CD14-positive monocyte (primary cell): Measurements from ENCODE around the gene KSR2. TPM values are rescaled to one million over a fixed set of nuclear protein-coding genes. Genes with fewer than 3 reads are reported as not detected.

ENCODE experiments used
- DNase-seq, 3 donors: peaks; one replicate each; pipeline ENCODE4 v3.0.0-alpha.2; 2011 to 2022
- H2AFZ ChIP-seq: 2 replicates; pipeline ENCODE4 v1.6.0; 2012; ENCODE audit warnings: mild to moderate bottlenecking, low read depth, low read length, inconsistent platforms; ENCODE audit not compliant: insufficient read depth, poor library complexity, severe bottlenecking
- H3K27ac ChIP-seq, 2 donors: 1 replicate in 1 of 2; 2 replicates in 1 of 2; pipeline ENCODE4 v1.5.1; 2012 to 2013; ENCODE audit warnings: low read length in 2 of 2, control low read depth in 1 of 2, inconsistent platforms in 1 of 2, low read depth in 1 of 2, mild to moderate bottlenecking in 1 of 2
- H3K27me3 ChIP-seq, 2 donors: one replicate each; pipeline versions ENCODE4 v1.6.0 to v1.6.1; 2011 to 2013; ENCODE audit warnings: low read length in 2 of 2; ENCODE audit not compliant: control insufficient read depth in 2 of 2, insufficient read depth in 2 of 2
- H3K36me3 ChIP-seq, 2 donors: replicated peaks in 1 of 2; 1 replicate in 1 of 2; 2 replicates in 1 of 2; pipeline versions ENCODE4 v1.5.1 to v1.6.1; 2012 to 2013; ENCODE audit warnings: low read length in 2 of 2, control low read depth in 1 of 2, inconsistent platforms in 1 of 2, mild to moderate bottlenecking in 1 of 2; ENCODE audit not compliant: insufficient read depth in 2 of 2, control insufficient read depth in 1 of 2
- H3K4me1 ChIP-seq, 2 donors: 1 replicate in 1 of 2; 2 replicates in 1 of 2; pipeline versions ENCODE4 v1.5.1 to v1.6.1; 2012 to 2013; ENCODE audit warnings: low read length in 2 of 2, control low read depth in 1 of 2, inconsistent platforms in 1 of 2, mild to moderate bottlenecking in 1 of 2, moderate library complexity in 1 of 2; ENCODE audit not compliant: insufficient read depth in 2 of 2, control insufficient read depth in 1 of 2
- H3K4me2 ChIP-seq: replicated peaks from 2 replicates; pipeline ENCODE3; 2012; ENCODE audit warnings: low read length, moderate library complexity, mild to moderate bottlenecking; ENCODE audit not compliant: poor library complexity, severe bottlenecking; ENCODE audit errors: extremely low read depth
- H3K4me3 ChIP-seq, 3 experiments: fragments of 200-600 bp in 1 of 3; sonication (generic) in 1 of 3; replicated peaks in 1 of 3; 1 replicate in 2 of 3; 2 replicates in 1 of 3; pipeline ENCODE4 v1.5.1; 2011 to 2013; ENCODE audit warnings: low read length in 3 of 3, mild to moderate bottlenecking in 3 of 3, control low read depth in 2 of 3, low read depth in 2 of 3, inconsistent platforms in 1 of 3, moderate library complexity in 1 of 3
- H3K79me2 ChIP-seq: 2 replicates; pipeline ENCODE4 v1.6.0; 2012; ENCODE audit warnings: mild to moderate bottlenecking, control low read depth, inconsistent platforms, low read length, moderate library complexity; ENCODE audit not compliant: insufficient read depth
- H3K9ac ChIP-seq: 2 replicates; pipeline ENCODE4 v1.6.0; 2017; ENCODE audit warnings: low read length, mild to moderate bottlenecking; ENCODE audit not compliant: insufficient read depth, poor library complexity, severe bottlenecking
- H3K9me3 ChIP-seq, 2 donors: replicated peaks in 1 of 2; 1 replicate in 1 of 2; 2 replicates in 1 of 2; pipeline versions ENCODE4 v1.5.1 to v1.6.1; 2012 to 2013; ENCODE audit warnings: low read length in 2 of 2, control low read depth in 1 of 2; ENCODE audit not compliant: control insufficient read depth in 1 of 2, insufficient read depth in 1 of 2
- H4K20me1 ChIP-seq: 2 replicates; pipeline ENCODE4 v1.6.0; 2012; ENCODE audit warnings: mild to moderate bottlenecking, low read length, control low read depth, moderate library complexity; ENCODE audit not compliant: insufficient read depth
- H3K27ac Mint-ChIP-seq, 7 donors: one replicate each; pipeline ENCODE4 v1.8.0; 2020; ENCODE audit warnings: mild to moderate bottlenecking in 7 of 7, mixed read lengths in 7 of 7, moderate library complexity in 6 of 7, inconsistent platforms in 2 of 7
- H3K27me3 Mint-ChIP-seq, 3 donors: one replicate each; pipeline ENCODE4 v1.8.0; 2021 to 2022; ENCODE audit warnings: low read depth in 3 of 3, mild to moderate bottlenecking in 3 of 3, mixed read lengths in 3 of 3, moderate library complexity in 3 of 3, inconsistent platforms in 1 of 3
- H3K36me3 Mint-ChIP-seq, 2 donors: one replicate each; pipeline ENCODE4 v1.8.0; 2020; ENCODE audit warnings: mixed read lengths in 2 of 2, inconsistent platforms in 1 of 2, mild to moderate bottlenecking in 1 of 2
- H3K4me1 Mint-ChIP-seq: one replicate; pipeline ENCODE4 v1.8.0; 2020; ENCODE audit warnings: mild to moderate bottlenecking, mixed read lengths
- H3K4me3 Mint-ChIP-seq, 2 donors: one replicate each; pipeline ENCODE4 v1.8.0; 2020; ENCODE audit warnings: mild to moderate bottlenecking in 2 of 2, mixed read lengths in 2 of 2, moderate library complexity in 1 of 2
- H3K9me3 Mint-ChIP-seq, 7 donors: one replicate each; pipeline ENCODE4 v1.8.0; 2020 to 2022; ENCODE audit warnings: mixed read lengths in 7 of 7, mild to moderate bottlenecking in 6 of 7, moderate library complexity in 6 of 7, inconsistent platforms in 2 of 7
- CTCF ChIP-seq: fragments of 200-600 bp; IDR thresholded peaks from one replicate; pipeline ENCODE4 v1.8.0; 2022; ENCODE audit warnings: antibody characterized with exemption, mild to moderate bottlenecking
- WGBS: methylation state at CpG from one replicate; pipeline ENCODE4 v1.1.5; 2013; ENCODE audit warnings: missing lambda C conversion rate; ENCODE audit not compliant: insufficient coverage; 5-methylcytosine and 5-hydroxymethylcytosine counted together
- intact Hi-C, 2 donors: fragments of 100-400 bp; cut with micrococcal nuclease; formaldehyde crosslinking; loops; one replicate each; pipeline versions ENCODE4 v1.15.0 to v1.15.1; 2023
- polyA plus RNA-seq, 3 donors: library from polyadenylated mRNA; depleted of rRNA in 1 of 3; unstranded in 2 of 3; stranded (reverse) in 1 of 3; fragments of 300-500 nt in 2 of 3; fragments of >200 nt in 1 of 3; fragmentation: Illumina TruSeq in 2 of 3; gene quantifications; 1 replicate in 2 of 3; 2 replicates in 1 of 3; pipeline ENCODE4 v1.2.3, GENCODE V29; 2012 to 2021

The KSR2 gene
- polyA plus RNA-seq, 3 donors: not detected

GRCh38 chr12:117489671-117490070 is 479.1 kb downstream of the KSR2 start:
- no peak overlapping the region for H3K4me3 Mint-ChIP-seq
- no peaks in the 10 kb centered on the region for H3K4me1 Mint-ChIP-seq
- H3K27ac Mint-ChIP-seq: no peak overlapping the region
- DNase-seq: no peak
- peaks cover 0 to 1% of the 10 kb centered on the region in 2 donors for H3K27me3 ChIP-seq
- H3K4me2 ChIP-seq: no peak overlapping the region
- no peaks in the 10 kb centered on the region for H4K20me1 ChIP-seq
- no peaks in the 10 kb centered on the region for H3K9me3 ChIP-seq
- no peak for TF ChIP-seq CTCF
- 100% methylated on average over 2 of the region's 3 CpGs for WGBS
- H3K27me3 Mint-ChIP-seq: peaks cover 12 to 18% (median 16%) of the 10 kb centered on the region in 3 donors
- H3K36me3 ChIP-seq: no peaks in the 10 kb centered on the region
- peaks cover 1 to 7% (median 4%) of the 10 kb centered on the region in 7 donors for H3K9me3 Mint-ChIP-seq
- intact Hi-C loops: no loop called here
- H3K79me2 ChIP-seq: no peaks in the 10 kb centered on the region
- H3K9ac ChIP-seq: no peak overlapping the region
- no peak overlapping the region for H2AFZ ChIP-seq
- H3K4me1 ChIP-seq: no peaks in the 10 kb centered on the region
- H3K36me3 Mint-ChIP-seq: no peaks in the 10 kb centered on the region
- H3K4me3 ChIP-seq: no peak overlapping the region
- no peak overlapping the region for H3K27ac ChIP-seq

GRCh38 chr12:117486840-117487659 is 481.7 kb downstream of the KSR2 start:
- Mint-ChIP-seq H3K4me1 (no peaks in the 10 kb centered on the region), H3K27ac (no peak overlapping the region), H3K9me3 (peaks cover 0 to 3% (median under 1%) of the 10 kb centered on the region in 7 donors), H3K27me3 (peaks cover 10 to 14% (median 14%) of the 10 kb centered on the region in 3 donors), H3K36me3 (no peaks in the 10 kb centered on the region), H3K4me3 (no peak overlapping the region)
- no peak for TF ChIP-seq CTCF
- DNase-seq: no peak
- Histone ChIP-seq H3K79me2 (no peaks in the 10 kb centered on the region), H4K20me1 (no peaks in the 10 kb centered on the region), H2AFZ (no peak overlapping the region), H3K27me3 (no peaks in the 10 kb centered on the region), H3K27ac (no peak overlapping the region), H3K9me3 (no peaks in the 10 kb centered on the region), H3K4me2 (no peak overlapping the region), H3K36me3 (no peaks in the 10 kb centered on the region), H3K9ac (no peak overlapping the region), H3K4me3 (no peak overlapping the region), H3K4me1 (no peaks in the 10 kb centered on the region)
- intact Hi-C loops: no loop called here
- 77% methylated on average over 3 of the region's 5 CpGs for WGBS
